Astrocyte (in vitro differentiated cells and primary cell): ENCODE results near the gene LSMEM2.

ENCODE experiments used
- CTCF ChIP-seq: IDR thresholded peaks from 2 replicates; pipeline ENCODE4 v1.5.1; 2011; ENCODE audit warnings: low read depth, mild to moderate bottlenecking, inconsistent platforms, low read length, moderate library complexity; ENCODE audit not compliant: insufficient read depth
- EZH2 ChIP-seq: IDR thresholded peaks from 2 replicates; pipeline ENCODE4 v1.6.1; 2012; ENCODE audit warnings: mild to moderate bottlenecking, low read length, inconsistent platforms; ENCODE audit not compliant: insufficient read depth

GRCh38 chr3:50324351-50325112 is 45.6 kb downstream of the LSMEM2 start:
- TF ChIP-seq CTCF (peak; percentile 92), EZH2 (no peak)
